Stimulated activated CD4-positive, alpha-beta T cell treated with anti-CD3 and anti-CD28 coated beads, Interleukin-12 subunit alpha, Interleukin-12 subunit beta, amount 100 ng/mL, for 4 hours (primary cell): Measurements from ENCODE around the gene BBS12.

ENCODE experiments used
- DNase-seq: peaks from one replicate; pipeline ENCODE4 v3.0.0-alpha.2; 2020

The BBS12 gene

DNA sequence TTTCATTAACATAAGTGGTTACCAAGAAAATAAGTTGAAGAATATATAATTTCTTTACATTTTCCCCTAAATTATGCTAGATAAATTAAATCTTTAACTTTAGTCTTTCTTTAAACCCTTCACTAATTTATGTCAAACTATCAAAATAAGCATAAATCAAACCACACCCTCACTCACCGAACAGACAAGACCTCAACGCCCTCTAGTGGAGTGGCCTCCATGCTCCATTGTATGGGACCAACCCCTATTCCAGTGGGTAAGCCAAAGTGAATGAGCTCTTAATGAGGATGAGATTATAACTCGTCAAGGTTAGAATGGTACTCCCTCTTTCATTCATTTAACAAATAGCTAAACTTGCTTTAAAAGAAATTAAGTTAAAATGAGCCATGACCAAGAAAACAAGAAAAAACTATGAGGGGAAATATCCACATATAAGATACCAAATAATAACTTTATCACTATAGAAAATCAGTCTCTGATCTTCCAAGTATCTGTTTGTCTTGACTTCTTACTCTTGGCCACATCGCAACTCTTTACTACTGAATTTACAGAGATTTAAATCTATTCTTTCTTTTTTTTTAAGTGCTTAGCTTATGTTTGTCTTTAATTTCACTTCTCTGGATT is 15.6 kb upstream of the BBS12 start:
- peak; percentile 72 for DNase-seq

DNA sequence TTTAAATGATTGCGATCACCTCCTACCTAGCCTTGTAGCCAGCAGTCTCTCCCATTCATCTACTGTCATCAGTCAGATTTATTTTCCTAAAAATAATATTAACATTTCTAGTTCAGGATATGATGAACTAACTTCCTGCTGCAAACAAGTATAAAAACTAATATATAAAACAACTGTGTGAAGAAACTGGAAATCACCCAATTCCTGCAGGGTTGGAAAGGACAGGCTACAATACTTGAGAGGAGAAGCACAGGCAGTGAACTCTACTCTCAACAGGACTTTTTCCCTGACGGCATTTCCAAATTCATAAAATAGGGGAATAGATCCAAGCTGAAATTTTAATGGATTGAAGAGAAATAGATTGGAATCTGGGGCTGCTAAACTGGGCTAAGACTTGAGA is 14.2 kb upstream of the BBS12 start:
- DNase-seq, result no peak

- no peak for DNase-seq
Measured at GRCh38 chr4:122722256-122722655, 10.2 kb upstream of the BBS12 start.

- DNase-seq, result no peak
Measured at GRCh38 chr4:122728856-122729255, 3.6 kb upstream of the BBS12 start.

DNA sequence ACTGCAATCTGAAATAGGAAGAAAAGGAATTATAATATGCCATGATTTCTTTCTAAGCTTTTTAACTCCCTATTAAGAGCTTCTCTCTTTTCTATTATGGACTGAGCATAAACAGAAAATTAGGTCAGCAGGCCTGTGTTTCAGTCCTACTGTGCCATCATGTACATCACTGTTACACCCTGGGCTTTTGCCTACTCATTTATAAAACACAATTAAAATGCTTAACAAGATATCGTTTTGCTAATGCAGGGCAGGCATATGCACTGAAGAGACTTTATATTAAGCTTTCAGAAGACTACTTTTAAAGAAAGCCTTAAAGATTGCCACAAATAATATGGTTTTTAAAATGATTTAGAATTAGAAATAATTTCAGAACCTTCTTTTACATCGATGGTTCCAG is 828 bp upstream of the BBS12 start:
- DNase-seq, result no peak

DNA sequence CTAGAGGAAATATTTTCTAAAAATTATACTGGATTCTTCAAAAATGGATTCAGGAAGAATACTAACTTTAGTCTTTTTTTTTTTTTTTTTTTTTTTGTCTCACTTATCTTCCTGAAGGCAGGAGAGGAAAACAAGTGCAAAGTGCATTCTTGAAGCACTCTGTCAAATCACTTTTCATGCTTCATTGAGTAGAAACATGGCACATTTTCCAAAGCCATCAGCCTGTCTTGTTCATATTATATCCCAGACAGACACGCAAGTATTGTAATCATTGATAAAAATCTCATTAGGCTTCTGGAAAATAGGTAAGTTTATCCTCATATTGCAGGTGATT is 1.2 kb downstream of the BBS12 start:
- DNase-seq, result no peak

- no peak for DNase-seq
Measured at GRCh38 chr4:122739174-122739573, 6.7 kb downstream of the BBS12 start.

DNA sequence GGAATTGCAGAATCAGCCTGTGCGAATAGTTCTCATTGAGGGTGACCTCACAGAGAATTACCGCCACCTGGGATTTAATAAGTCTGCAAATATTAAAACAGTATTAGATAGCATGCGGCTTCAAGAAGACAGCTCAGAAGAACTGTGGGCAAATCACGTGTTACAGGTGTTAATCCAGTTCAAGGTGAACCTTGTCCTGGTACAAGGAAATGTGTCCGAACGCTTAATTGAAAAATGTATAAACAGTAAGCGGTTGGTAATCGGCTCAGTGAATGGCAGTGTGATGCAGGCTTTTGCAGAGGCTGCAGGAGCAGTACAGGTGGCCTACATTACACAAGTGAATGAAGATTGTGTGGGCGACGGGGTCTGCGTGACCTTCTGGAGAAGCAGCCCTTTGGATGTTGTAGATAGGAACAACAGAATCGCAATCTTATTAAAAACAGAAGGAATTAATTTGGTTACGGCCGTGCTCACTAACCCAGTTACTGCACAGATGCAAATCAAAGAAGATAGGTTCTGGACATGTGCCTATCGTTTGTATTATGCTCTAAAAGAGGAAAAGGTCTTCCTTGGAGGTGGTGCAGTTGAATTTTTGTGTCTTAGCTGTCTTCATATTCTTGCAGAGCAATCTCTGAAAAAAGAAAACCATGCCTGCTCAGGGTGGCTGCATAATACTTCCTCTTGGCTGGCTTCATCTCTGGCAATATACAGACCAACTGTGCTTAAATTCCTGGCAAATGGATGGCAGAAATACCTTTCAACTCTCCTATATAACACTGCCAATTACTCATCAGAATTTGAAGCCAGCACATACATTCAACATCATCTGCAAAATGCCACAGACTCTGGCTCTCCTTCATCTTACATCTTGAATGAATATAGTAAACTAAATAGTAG is 10.7 kb downstream of the BBS12 start:
- DNase-seq, result no peak

DNA sequence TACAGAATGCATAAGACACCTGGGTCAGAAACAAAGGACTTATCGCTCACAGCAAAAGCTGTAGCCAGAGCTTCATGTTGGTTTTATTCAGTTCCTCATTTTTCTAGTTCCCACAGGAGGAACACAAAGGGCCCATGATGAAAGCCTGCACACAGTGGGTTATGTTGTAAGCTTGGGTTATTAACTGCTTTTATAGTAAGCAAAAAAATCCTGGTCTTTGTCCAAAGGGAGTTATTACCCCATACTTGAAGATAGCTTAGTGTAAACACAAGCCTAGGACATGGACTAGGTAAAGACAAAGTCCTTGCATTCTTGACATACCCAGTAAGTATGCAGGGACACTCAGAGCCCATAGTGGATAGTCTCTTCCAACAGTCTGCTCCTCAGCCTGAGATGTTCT is 11.7 kb downstream of the BBS12 start:
- no peak for DNase-seq

GRCh38 chr4:122746485-122746965 is 14.0 kb downstream of the BBS12 start:
- DNase-seq, result no peak

GRCh38 chr4:122747068-122747467 is 14.6 kb downstream of the BBS12 start:
- no peak for DNase-seq

GRCh38 chr4:122747883-122748282 is 15.4 kb downstream of the BBS12 start:
- no peak for DNase-seq

GRCh38 chr4:122749704-122750454 is 17.4 kb downstream of the BBS12 start:
- no peak for DNase-seq

DNA sequence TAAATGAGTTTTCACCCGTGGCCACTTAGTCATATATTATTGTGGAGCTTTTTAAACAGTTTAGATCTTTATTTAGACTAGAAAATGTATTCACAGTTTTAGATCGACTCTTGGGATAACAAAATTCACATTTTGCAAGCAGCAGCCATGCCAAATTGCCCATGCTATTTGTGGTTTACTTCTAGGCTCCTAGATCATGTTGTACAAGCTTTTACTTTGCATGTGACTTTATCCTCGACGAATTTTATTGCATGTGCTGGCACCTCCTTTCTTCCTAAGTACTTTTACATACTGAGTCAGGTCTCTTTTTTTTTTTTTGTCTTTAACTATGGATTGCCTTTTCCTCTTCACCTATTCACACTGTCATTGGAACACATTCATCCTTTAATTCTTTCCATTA is 23.2 kb downstream of the BBS12 start:
- DNase-seq, result no peak

DNA sequence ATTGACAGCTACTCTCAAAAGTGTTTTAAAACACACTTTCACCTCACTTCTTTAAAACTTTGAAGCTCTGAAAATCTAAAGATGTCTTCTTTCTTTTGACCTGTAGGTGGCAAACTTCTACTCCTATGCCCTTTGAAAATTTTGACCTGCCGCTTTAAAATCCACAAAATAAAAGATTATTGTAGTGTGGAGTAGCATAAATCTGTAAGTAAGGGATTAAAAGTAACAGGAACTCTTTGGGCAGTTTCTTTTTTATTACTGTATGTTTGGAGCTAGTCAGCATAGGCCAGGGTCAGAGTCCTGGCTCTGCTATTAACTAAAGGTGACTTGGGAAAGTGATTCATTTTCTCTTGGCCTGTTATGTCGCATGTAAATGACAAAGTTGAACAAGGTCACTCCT is 25.5 kb downstream of the BBS12 start:
- no peak for DNase-seq

DNA sequence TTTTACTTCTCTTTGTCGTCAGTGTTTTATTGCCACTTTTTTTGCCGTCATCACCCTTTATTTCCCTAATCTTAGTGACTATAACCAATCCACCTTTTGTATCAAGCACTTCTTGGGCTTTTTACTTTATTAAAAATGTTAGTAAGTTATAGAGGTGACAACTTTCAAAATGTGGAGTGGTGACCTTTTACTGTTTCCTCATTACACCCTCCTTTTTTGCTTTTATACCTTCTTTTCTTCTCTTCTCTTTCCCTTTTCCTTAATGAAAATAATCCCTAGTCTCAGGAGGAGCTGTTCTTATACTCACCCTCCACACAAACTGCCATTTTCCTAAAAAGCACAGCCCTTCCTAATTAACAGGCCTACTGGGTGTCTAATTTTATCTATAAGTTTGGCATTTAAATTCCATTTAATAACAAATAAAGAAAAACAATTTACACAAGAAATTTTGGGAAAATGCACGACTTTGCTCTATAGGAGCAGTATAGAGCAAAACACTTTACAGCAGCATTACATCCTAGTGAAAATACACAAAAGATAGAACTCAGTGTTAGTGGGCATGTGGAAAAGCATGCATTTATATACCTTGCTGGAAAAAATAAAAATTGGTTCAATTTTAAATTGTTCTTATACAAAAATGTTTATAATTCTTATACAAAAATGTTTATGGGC is 27.3 kb downstream of the BBS12 start:
- no peak for DNase-seq

DNA sequence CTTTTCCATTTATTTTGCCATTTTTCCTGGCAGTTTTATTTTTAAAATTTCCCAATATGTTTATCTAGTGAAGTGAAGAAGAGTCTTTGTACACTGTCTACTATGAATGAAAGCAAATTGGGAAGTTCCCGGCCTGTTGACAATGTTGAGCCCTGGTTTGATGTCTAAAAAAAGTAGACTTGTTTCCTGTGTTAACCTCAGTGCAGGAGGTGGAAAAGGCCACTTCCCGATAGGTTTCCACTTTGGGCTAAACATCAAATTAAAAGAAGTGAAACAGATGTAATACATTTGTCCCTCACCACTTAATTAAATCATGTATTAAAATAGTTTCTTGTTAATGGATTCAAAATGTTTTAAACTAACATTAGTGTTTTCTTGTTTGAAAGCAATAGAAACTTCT is 30.0 kb downstream of the BBS12 start:
- no peak for DNase-seq

GRCh38 chr4:122762966-122763716 is 30.6 kb downstream of the BBS12 start:
- no peak for DNase-seq

DNA sequence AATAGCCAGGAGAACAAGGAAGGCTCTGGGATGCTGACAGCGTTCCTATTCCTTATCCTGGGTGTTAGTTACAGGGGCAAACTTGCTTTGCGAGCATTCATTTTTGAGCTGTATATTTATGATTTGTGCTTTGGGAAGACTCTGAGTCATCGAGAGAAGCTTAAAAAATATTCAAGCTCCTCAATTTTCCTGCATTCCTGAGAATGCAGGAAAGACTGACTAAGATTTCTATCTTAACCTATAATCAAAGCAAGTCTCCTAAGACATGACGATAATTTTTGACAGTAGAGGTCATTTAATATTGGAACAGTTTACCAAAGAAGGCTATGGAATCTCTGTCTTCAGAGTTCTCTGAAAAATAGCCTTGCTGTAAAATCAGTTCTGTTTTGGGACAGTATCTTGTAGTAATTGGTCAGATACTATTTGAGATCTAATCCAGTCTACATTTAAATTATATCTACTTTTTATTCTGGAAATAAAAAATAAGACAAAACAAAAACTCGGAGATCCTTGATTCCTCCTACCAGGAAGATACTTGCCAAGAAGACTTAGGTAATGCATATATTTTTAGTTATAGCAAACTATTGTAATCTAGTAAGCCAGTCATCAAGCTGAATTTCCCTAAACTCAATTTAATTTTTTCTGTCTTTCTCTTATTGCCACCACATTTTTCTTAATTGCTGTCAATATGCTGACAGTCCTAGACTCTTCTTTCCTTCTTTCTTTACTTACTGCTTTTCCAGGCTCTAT is 31.7 kb downstream of the BBS12 start:
- DNase-seq, result no peak

- DNase-seq, result no peak
Measured at GRCh38 chr4:122764821-122765215, 32.3 kb downstream of the BBS12 start.

- no peak for DNase-seq
Measured at GRCh38 chr4:122765692-122766352, 33.3 kb downstream of the BBS12 start.
